K562 (cell line): ENCODE results near the gene SLC26A1. TPM values are rescaled to one million over a fixed set of nuclear protein-coding genes. Genes with fewer than 3 reads are reported as not detected.

ENCODE experiments used
- BHLHE40 ChIP-seq: IDR thresholded peaks from 2 replicates; pipeline ENCODE4 v1.6.1; 2011; ENCODE audit warnings: low read length, improper control_type of control experiment
- HDAC3 ChIP-seq: fragments of 450-650 bp; IDR thresholded peaks from 2 replicates; pipeline ENCODE4 v1.6.1; 2018; ENCODE audit warnings: borderline replicate concordance, mild to moderate bottlenecking, moderate library complexity; ENCODE audit not compliant: partially characterized antibody
- MAX ChIP-seq: sonication (generic); formaldehyde crosslinking; IDR thresholded peaks from 2 replicates; pipeline ENCODE4 v1.9.0; 2022; ENCODE audit warnings: mild to moderate bottlenecking, missing genetic modification reagents
- MAZ ChIP-seq, 2 experiments: fragments of 450-650 bp in 1 of 2; sonication (generic) in 1 of 2; formaldehyde crosslinking; IDR thresholded peaks in 1 of 2; conservative IDR thresholded peaks in 1 of 2; 2 replicates each; pipeline versions ENCODE4 v1.4.0 to v1.5.0; 2020; ENCODE audit warnings: mild to moderate bottlenecking in 1 of 2, missing genetic modification reagents in 1 of 2
- NRF1 ChIP-seq, 2 experiments: fragments of 450-650 bp; IDR thresholded peaks in 1 of 2; conservative IDR thresholded peaks in 1 of 2; 2 replicates each; pipeline ENCODE4 v1.6.1; 2014; ENCODE audit warnings: mild to moderate bottlenecking in 2 of 2
- polyA plus RNA-seq, 8 experiments: library from polyadenylated mRNA; depleted of rRNA in 4 of 8; stranded (reverse) in 5 of 8; unstranded in 3 of 8; fragments of >200 nt; fragmentation: Nextera tagmentation in 2 of 8; fragmentation: Illumina TruSeq in 1 of 8; extraction: Ambion mirVana in 2 of 8; extraction: Trizol in 1 of 8; gene quantifications; 2 replicates each; pipeline versions ENCODE4 v1.2.1 to v1.2.3, GENCODE V29; 2011 to 2014; ENCODE audit warnings: inconsistent platforms in 1 of 8, missing spikeins in 1 of 8
- total RNA-seq, 7 experiments: library from RNA; depleted of rRNA in 6 of 7; stranded (reverse); fragments of >200 nt in 6 of 7; fragmentation: Illumina TruSeq in 2 of 7; extraction: Trizol in 2 of 7; gene quantifications; 2 replicates each; pipeline versions ENCODE4 v1.2.1 to v1.2.3, GENCODE V29; 2011 to 2021; ENCODE audit warnings: low replicate concordance in 1 of 7
- TF ChIP-seq, protein P1 (sequence below): fragments of 450-650 bp; IDR thresholded peaks from 2 replicates; pipeline ENCODE4 v1.6.1; 2017; ENCODE audit warnings: antibody characterized with exemption, mild to moderate bottlenecking
- TF ChIP-seq, protein P2 (sequence below): fragments of 450-650 bp; formaldehyde crosslinking; IDR thresholded peaks from 2 replicates; pipeline ENCODE4 v1.4.0; 2020; ENCODE audit warnings: mild to moderate bottlenecking, moderate library complexity
- TF ChIP-seq, protein P3 (sequence below): fragments of 450-650 bp; IDR thresholded peaks from 2 replicates; pipeline ENCODE4 v1.6.1; 2016; ENCODE audit warnings: mild to moderate bottlenecking, moderate library complexity

SLC26A1 gene
- total and polyA plus RNA-seq, 9 of the 15 experiments (the other 6 are each of a cell fraction or from before 2014, with no cell fraction given): 0.11 to 4.2 (median 0.95) TPM

DNA sequence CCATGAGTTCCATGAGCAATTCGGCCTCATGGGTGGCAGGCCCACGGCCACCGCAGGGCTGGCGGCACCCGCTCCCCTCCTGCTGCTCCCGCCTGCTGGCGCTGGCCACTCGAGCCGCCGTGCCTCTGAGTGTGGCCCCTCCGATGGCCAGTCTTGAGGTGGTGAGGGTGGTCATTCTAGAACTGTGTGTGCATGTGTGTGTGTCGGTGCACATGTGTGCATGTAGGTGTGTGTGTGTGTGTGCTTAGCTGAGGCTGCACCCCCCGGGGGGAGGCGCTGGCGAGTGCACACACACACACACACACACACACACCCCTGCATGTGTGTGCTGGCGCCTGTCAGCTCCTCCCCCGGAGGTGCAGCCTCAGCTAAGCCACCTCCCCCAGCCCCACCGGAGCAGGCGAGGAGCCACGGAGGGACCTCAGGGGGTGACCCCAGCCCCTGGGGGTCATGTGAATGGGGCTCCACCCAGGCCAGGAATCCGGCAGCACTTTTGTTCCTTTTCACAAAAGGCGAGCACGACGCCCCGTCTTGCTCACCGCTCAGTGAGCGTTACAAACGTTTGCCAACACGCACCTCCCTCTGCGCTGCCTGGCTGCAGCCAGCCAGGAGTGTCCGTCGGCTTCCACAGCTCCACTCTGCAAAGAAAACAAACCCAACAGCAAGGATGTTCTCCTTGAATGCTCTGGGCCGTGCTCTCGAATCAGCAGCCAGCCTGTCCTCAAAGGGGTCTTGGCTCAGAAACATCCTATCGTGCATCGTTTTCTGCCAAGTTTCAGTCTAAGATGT is 48.1 kb upstream of the SLC26A1 start (continued):
- TF ChIP-seq, protein P1, sequence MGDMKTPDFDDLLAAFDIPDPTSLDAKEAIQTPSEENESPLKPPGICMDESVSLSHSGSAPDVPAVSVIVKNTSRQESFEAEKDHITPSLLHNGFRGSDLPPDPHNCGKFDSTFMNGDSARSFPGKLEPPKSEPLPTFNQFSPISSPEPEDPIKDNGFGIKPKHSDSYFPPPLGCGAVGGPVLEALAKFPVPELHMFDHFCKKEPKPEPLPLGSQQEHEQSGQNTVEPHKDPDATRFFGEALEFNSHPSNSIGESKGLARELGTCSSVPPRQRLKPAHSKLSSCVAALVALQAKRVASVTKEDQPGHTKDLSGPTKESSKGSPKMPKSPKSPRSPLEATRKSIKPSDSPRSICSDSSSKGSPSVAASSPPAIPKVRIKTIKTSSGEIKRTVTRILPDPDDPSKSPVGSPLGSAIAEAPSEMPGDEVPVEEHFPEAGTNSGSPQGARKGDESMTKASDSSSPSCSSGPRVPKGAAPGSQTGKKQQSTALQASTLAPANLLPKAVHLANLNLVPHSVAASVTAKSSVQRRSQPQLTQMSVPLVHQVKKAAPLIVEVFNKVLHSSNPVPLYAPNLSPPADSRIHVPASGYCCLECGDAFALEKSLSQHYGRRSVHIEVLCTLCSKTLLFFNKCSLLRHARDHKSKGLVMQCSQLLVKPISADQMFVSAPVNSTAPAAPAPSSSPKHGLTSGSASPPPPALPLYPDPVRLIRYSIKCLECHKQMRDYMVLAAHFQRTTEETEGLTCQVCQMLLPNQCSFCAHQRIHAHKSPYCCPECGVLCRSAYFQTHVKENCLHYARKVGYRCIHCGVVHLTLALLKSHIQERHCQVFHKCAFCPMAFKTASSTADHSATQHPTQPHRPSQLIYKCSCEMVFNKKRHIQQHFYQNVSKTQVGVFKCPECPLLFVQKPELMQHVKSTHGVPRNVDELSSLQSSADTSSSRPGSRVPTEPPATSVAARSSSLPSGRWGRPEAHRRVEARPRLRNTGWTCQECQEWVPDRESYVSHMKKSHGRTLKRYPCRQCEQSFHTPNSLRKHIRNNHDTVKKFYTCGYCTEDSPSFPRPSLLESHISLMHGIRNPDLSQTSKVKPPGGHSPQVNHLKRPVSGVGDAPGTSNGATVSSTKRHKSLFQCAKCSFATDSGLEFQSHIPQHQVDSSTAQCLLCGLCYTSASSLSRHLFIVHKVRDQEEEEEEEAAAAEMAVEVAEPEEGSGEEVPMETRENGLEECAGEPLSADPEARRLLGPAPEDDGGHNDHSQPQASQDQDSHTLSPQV: peak; percentile 79; the same call in 1 of the 2 replicates
- no peak for TF ChIP-seq HDAC3
- TF ChIP-seq BHLHE40: 0 out of 2 replicates have a peak, but pooled peaks have one; percentile 8
- TF ChIP-seq MAZ (CRISPR knock-in tag; conservative IDR thresholded peaks at IDR 0.05 in 1 of 2, IDR thresholded peaks at IDR 0.05 in 1 of 2): peak; percentile 31 to 52; a peak in 1 of 4 replicates
- peak; percentile 65 to 69 for TF ChIP-seq NRF1 (conservative IDR thresholded peaks at IDR 0.05 in 1 of 2, IDR thresholded peaks at IDR 0.05 in 1 of 2)
- peak; percentile 58; the same call in 1 of the 2 replicates for TF ChIP-seq MAX (CRISPR knock-in tag)
- TF ChIP-seq, protein P2, sequence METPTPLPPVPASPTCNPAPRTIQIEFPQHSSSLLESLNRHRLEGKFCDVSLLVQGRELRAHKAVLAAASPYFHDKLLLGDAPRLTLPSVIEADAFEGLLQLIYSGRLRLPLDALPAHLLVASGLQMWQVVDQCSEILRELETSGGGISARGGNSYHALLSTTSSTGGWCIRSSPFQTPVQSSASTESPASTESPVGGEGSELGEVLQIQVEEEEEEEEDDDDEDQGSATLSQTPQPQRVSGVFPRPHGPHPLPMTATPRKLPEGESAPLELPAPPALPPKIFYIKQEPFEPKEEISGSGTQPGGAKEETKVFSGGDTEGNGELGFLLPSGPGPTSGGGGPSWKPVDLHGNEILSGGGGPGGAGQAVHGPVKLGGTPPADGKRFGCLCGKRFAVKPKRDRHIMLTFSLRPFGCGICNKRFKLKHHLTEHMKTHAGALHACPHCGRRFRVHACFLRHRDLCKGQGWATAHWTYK: no peak
- TF ChIP-seq, protein P3, sequence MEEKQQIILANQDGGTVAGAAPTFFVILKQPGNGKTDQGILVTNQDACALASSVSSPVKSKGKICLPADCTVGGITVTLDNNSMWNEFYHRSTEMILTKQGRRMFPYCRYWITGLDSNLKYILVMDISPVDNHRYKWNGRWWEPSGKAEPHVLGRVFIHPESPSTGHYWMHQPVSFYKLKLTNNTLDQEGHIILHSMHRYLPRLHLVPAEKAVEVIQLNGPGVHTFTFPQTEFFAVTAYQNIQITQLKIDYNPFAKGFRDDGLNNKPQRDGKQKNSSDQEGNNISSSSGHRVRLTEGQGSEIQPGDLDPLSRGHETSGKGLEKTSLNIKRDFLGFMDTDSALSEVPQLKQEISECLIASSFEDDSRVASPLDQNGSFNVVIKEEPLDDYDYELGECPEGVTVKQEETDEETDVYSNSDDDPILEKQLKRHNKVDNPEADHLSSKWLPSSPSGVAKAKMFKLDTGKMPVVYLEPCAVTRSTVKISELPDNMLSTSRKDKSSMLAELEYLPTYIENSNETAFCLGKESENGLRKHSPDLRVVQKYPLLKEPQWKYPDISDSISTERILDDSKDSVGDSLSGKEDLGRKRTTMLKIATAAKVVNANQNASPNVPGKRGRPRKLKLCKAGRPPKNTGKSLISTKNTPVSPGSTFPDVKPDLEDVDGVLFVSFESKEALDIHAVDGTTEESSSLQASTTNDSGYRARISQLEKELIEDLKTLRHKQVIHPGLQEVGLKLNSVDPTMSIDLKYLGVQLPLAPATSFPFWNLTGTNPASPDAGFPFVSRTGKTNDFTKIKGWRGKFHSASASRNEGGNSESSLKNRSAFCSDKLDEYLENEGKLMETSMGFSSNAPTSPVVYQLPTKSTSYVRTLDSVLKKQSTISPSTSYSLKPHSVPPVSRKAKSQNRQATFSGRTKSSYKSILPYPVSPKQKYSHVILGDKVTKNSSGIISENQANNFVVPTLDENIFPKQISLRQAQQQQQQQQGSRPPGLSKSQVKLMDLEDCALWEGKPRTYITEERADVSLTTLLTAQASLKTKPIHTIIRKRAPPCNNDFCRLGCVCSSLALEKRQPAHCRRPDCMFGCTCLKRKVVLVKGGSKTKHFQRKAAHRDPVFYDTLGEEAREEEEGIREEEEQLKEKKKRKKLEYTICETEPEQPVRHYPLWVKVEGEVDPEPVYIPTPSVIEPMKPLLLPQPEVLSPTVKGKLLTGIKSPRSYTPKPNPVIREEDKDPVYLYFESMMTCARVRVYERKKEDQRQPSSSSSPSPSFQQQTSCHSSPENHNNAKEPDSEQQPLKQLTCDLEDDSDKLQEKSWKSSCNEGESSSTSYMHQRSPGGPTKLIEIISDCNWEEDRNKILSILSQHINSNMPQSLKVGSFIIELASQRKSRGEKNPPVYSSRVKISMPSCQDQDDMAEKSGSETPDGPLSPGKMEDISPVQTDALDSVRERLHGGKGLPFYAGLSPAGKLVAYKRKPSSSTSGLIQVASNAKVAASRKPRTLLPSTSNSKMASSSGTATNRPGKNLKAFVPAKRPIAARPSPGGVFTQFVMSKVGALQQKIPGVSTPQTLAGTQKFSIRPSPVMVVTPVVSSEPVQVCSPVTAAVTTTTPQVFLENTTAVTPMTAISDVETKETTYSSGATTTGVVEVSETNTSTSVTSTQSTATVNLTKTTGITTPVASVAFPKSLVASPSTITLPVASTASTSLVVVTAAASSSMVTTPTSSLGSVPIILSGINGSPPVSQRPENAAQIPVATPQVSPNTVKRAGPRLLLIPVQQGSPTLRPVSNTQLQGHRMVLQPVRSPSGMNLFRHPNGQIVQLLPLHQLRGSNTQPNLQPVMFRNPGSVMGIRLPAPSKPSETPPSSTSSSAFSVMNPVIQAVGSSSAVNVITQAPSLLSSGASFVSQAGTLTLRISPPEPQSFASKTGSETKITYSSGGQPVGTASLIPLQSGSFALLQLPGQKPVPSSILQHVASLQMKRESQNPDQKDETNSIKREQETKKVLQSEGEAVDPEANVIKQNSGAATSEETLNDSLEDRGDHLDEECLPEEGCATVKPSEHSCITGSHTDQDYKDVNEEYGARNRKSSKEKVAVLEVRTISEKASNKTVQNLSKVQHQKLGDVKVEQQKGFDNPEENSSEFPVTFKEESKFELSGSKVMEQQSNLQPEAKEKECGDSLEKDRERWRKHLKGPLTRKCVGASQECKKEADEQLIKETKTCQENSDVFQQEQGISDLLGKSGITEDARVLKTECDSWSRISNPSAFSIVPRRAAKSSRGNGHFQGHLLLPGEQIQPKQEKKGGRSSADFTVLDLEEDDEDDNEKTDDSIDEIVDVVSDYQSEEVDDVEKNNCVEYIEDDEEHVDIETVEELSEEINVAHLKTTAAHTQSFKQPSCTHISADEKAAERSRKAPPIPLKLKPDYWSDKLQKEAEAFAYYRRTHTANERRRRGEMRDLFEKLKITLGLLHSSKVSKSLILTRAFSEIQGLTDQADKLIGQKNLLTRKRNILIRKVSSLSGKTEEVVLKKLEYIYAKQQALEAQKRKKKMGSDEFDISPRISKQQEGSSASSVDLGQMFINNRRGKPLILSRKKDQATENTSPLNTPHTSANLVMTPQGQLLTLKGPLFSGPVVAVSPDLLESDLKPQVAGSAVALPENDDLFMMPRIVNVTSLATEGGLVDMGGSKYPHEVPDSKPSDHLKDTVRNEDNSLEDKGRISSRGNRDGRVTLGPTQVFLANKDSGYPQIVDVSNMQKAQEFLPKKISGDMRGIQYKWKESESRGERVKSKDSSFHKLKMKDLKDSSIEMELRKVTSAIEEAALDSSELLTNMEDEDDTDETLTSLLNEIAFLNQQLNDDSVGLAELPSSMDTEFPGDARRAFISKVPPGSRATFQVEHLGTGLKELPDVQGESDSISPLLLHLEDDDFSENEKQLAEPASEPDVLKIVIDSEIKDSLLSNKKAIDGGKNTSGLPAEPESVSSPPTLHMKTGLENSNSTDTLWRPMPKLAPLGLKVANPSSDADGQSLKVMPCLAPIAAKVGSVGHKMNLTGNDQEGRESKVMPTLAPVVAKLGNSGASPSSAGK: peak; percentile 71
